A549 treated with Mapracorat at 1 μM for 4 hours (cell line): ENCODE measurements around the gene CHIC1. TPM values are rescaled to one million over a fixed set of nuclear protein-coding genes. Genes with fewer than 3 reads are reported as not detected.

Experiments
- total RNA-seq: library from RNA; stranded (reverse); fragments of 200-300 nt; extraction: Qiagen RNA extraction; gene quantifications from 5 replicates; pipeline ENCODE4 v1.2.3, GENCODE V29; 2022

CHIC1 gene
- total RNA-seq, result 3.4 to 5.6 TPM (median 4.6 TPM) in 5 replicates

DNA sequence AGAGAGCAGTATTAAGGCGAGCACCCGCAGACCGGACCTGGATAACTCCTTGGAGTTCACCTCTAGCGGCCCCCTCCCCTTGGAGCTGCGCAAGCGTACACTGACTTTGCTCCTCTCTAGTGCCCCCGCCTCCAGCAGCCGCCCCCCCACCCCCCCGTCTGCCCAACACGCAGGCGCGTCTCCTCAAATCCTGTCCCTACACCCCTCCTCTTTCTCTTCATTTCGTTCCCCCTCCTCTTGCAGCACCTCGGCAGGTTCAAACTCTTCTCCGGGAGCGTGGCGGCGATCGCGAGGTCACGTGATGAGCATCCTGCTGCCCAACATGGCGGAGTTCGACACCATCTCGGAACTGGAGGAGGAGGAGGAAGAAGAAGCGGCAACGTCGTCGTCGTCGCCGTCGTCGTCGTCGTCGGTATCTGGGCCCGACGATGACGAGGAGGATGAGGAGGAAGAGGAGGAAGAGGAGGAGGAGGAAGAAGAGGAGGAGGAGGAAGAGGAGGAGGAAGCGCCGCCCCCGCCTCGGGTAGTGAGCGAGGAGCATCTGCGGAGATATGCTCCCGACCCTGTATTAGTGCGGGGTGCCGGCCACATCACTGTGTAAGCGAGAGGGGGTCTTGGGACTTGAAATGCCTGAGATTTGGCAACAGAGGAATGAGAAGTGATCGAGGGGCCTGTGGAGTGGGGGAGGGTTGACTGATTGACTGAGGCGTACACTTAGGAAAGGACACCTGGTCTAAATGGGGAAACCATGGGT lies at the start of gene CHIC1:
Gene CHIC1, plus strand, starts transcription at position 214 of the 754 bp plus-strand sequence. Its CDS starts 88 bp downstream, at position 302.

Other genes with a start within 250 kb of the CHIC1 start
- not detected in 5 replicates for gene CDX4, start 116.1 kb upstream of the CHIC1 start, total RNA-seq